LNCAP (cell line): ENCODE data around the gene LYRM4.

Source experiments
- CTCF ChIP-seq: fragments of 450-650 bp; IDR thresholded peaks from 2 replicates; pipeline ENCODE4 v1.5.1; 2017; ENCODE audit warnings: mild to moderate bottlenecking

The LYRM4 gene

GRCh38 chr6:5219011-5219691 is 41.6 kb downstream of the LYRM4 start:
- no peak for TF ChIP-seq CTCF

GRCh38 chr6:5217356-5217755 is 43.4 kb downstream of the LYRM4 start:
- TF ChIP-seq CTCF: no peak

- TF ChIP-seq CTCF: no peak
Measured at GRCh38 chr6:5215799-5216198, 45.0 kb downstream of the LYRM4 start.

- TF ChIP-seq CTCF: no peak
Measured at GRCh38 chr6:5215159-5215558, 45.6 kb downstream of the LYRM4 start.

GRCh38 chr6:5214570-5215052 is 46.1 kb downstream of the LYRM4 start:
- peak; percentile 65 for TF ChIP-seq CTCF

- TF ChIP-seq CTCF: no peak
Measured at GRCh38 chr6:5213836-5214235, 46.9 kb downstream of the LYRM4 start.

- no peak for TF ChIP-seq CTCF
Measured at GRCh38 chr6:5211492-5211891, 49.3 kb downstream of the LYRM4 start.
